NCI-H2081 treated with DMSO at 0.1 percent for 48 hours (cell line): Measurements from ENCODE around the gene TIMM17A.
"Not testable (repeated sequence)": the region's sequence is repeated elsewhere in the genome, so short reads cannot be mapped to it uniquely, and the experiment has no call there.

ENCODE experiments used
- DNase-seq: peaks from one replicate; lab custom pipeline; 2025; lab: John Stamatoyannopoulos, UW

Gene TIMM17A

GRCh38 chr1:201940316-201940715 is 15.0 kb upstream of the TIMM17A start:
- DNase-seq: not testable (repeated sequence)

- no peak for DNase-seq
Measured at GRCh38 chr1:201941420-201942128, 13.7 kb upstream of the TIMM17A start.

- no peak for DNase-seq
Measured at GRCh38 chr1:201942129-201942495, 13.2 kb upstream of the TIMM17A start.

GRCh38 chr1:201944002-201944401 is 11.3 kb upstream of the TIMM17A start:
- DNase-seq: no peak

- DNase-seq: no peak
Measured at GRCh38 chr1:201944639-201945038, 10.7 kb upstream of the TIMM17A start.

GRCh38 chr1:201945157-201945556 is 10.1 kb upstream of the TIMM17A start:
- DNase-seq: no peak

GRCh38 chr1:201945863-201946223 is 9.5 kb upstream of the TIMM17A start:
- no peak for DNase-seq

- no peak for DNase-seq
Measured at GRCh38 chr1:201946224-201946908, 8.9 kb upstream of the TIMM17A start, which contains the start of gene LMOD1. Gene LMOD1, minus strand, starts transcription at chr1:201946548. Its CDS starts 208 bp downstream, at chr1:201946340.

GRCh38 chr1:201947697-201948008 is 7.7 kb upstream of the TIMM17A start:
- DNase-seq: no peak

- DNase-seq: no peak
Measured at GRCh38 chr1:201949491-201949890, 5.8 kb upstream of the TIMM17A start.

- DNase-seq: no peak
Measured at GRCh38 chr1:201954263-201955008, 867 bp upstream of the TIMM17A start.

GRCh38 chr1:201955729-201956143 is 433 bp downstream of the TIMM17A start:
- DNase-seq: no peak

- DNase-seq: no peak
Measured at GRCh38 chr1:201958348-201958747, 3.0 kb downstream of the TIMM17A start.

- not testable (repeated sequence) for DNase-seq
Measured at GRCh38 chr1:201962382-201962781, 7.1 kb downstream of the TIMM17A start.

GRCh38 chr1:201964261-201964660 is 9.0 kb downstream of the TIMM17A start:
- no peak for DNase-seq

- DNase-seq: no peak
Measured at GRCh38 chr1:201966171-201966570, 10.9 kb downstream of the TIMM17A start.

GRCh38 chr1:201968202-201968925 is 13.1 kb downstream of the TIMM17A start:
- DNase-seq: no peak

GRCh38 chr1:201970334-201971159 is 15.2 kb downstream of the TIMM17A start:
- DNase-seq: no peak

- no peak for DNase-seq
Measured at GRCh38 chr1:201982082-201982622, 26.8 kb downstream of the TIMM17A start.

- DNase-seq: no peak
Measured at GRCh38 chr1:201982623-201983379, 27.5 kb downstream of the TIMM17A start, which contains the start of gene RNPEP. Gene RNPEP, plus strand, starts transcription at chr1:201982648. Its CDS starts 19 bp downstream, at chr1:201982667.
